Smooth muscle cell (in vitro differentiated cells): Measurements from ENCODE around the gene SAMD3. TPM values are rescaled to one million over a fixed set of nuclear protein-coding genes. Genes with fewer than 3 reads are reported as not detected.

Source experiments
- polyA plus RNA-seq: library from polyadenylated mRNA; unstranded; fragments of >200 nt; fragmentation: Nextera tagmentation; extraction: Ambion mirVana; gene quantifications from 2 replicates; pipeline ENCODE4 v1.2.1, GENCODE V29; 2016
- total RNA-seq: library from RNA; depleted of rRNA; stranded (reverse); fragments of >200 nt; gene quantifications from 2 replicates; pipeline ENCODE4 v1.2.3, GENCODE V29; 2014

Gene SAMD3
- total and polyA plus RNA-seq, 2 experiments from 2014 or later: 2.1 to 3.5 TPM

Other genes starting within 250 kb of the SAMD3 start
- gene L3MBTL3, start 204.4 kb downstream of the SAMD3 start, total RNA-seq: 14.2 and 18.0 TPM in 2 replicates
- 4.1 and 5.4 TPM in 2 replicates for gene L3MBTL3, start 204.4 kb downstream of the SAMD3 start, polyA plus RNA-seq
- gene TMEM200A, start 143.1 kb upstream of the SAMD3 start, total RNA-seq: 116 and 126 TPM in 2 replicates
- gene TMEM200A, start 143.1 kb upstream of the SAMD3 start, polyA plus RNA-seq: 71.0 and 84.7 TPM in 2 replicates